Nephron progenitor cell (in vitro differentiated cells): Measurements from ENCODE around the gene TTC34.
A peak's percentile ranks its signal among the peaks of the same experiment; 100 is the strongest.
"Not testable (repeated sequence)": the region's sequence is repeated elsewhere in the genome, so short reads cannot be mapped to it uniquely, and the experiment has no call there.

Experiments
- DNase-seq: peaks from one replicate; pipeline ENCODE4 v3.0.0; 2021
- H3K27ac Mint-ChIP-seq: 2 replicates; pipeline ENCODE4 v1.8.0; 2021; ENCODE audit warnings: mild to moderate bottlenecking, moderate library complexity, mixed read lengths
- H3K27me3 Mint-ChIP-seq: 2 replicates; pipeline ENCODE4 v1.8.0; 2021; ENCODE audit warnings: mild to moderate bottlenecking, low read depth, mixed read lengths; ENCODE audit not compliant: poor library complexity
- H3K36me3 Mint-ChIP-seq: 2 replicates; pipeline ENCODE4 v1.8.0; 2021; ENCODE audit warnings: low read depth, mixed read lengths
- H3K4me1 Mint-ChIP-seq: 2 replicates; pipeline ENCODE4 v1.8.0; 2021; ENCODE audit warnings: mixed read lengths
- H3K4me3 Mint-ChIP-seq: 2 replicates; pipeline ENCODE4 v1.8.0; 2021; ENCODE audit warnings: mild to moderate bottlenecking, moderate library complexity, mixed read lengths
- H3K9me3 Mint-ChIP-seq: 2 replicates; pipeline ENCODE4 v1.8.0; 2021; ENCODE audit warnings: mild to moderate bottlenecking, moderate library complexity, mixed read lengths
- CTCF ChIP-seq: fragments of 200-600 bp; sonication (generic); IDR thresholded peaks from 2 replicates; pipeline ENCODE4 v1.5.0; 2021; ENCODE audit warnings: antibody characterized with exemption

The TTC34 gene

GRCh38 chr1:2630498-2631135 lies 170.9 kb downstream of the TTC34 start:
- Mint-ChIP-seq H3K27me3 (peaks cover 73% of the 10 kb centered on the region), H3K4me1 (peaks cover 10% of the 10 kb centered on the region)
- no peak for DNase-seq

GRCh38 chr1:2629627-2630497 lies 171.6 kb downstream of the TTC34 start:
- TF ChIP-seq CTCF = no peak
- no peak overlapping the region for H3K27ac Mint-ChIP-seq
- no peaks in the 10 kb centered on the region for H3K36me3 Mint-ChIP-seq
- peaks cover 10% of the 10 kb centered on the region for H3K4me1 Mint-ChIP-seq
- H3K9me3 Mint-ChIP-seq = peaks cover 14% of the 10 kb centered on the region
- H3K27me3 Mint-ChIP-seq = peaks cover 79% of the 10 kb centered on the region
- no peak for DNase-seq
- H3K4me3 Mint-ChIP-seq = peak overlapping the region; percentile 42

More at GRCh38 chr1:2630498-2631135, 170.9 kb downstream of the TTC34 start:
- H3K4me3 Mint-ChIP-seq = peak overlapping the region; percentile 42
- H3K36me3 Mint-ChIP-seq = no peaks in the 10 kb centered on the region
- no peak overlapping the region for H3K27ac Mint-ChIP-seq
- TF ChIP-seq CTCF = no peak
- H3K9me3 Mint-ChIP-seq = peaks cover 14% of the 10 kb centered on the region

GRCh38 chr1:2628933-2629626 lies 172.4 kb downstream of the TTC34 start:
- peak; percentile 44 for DNase-seq
- Mint-ChIP-seq H3K4me3 (no peak overlapping the region), H3K36me3 (no peaks in the 10 kb centered on the region)

GRCh38 chr1:2628191-2628932 lies 173.1 kb downstream of the TTC34 start:
- Mint-ChIP-seq H3K9me3 (peaks cover 14% of the 10 kb centered on the region), H3K27ac (no peak overlapping the region), H3K4me3 (no peak overlapping the region), H3K36me3 (no peaks in the 10 kb centered on the region), H3K4me1 (peaks cover 9% of the 10 kb centered on the region), H3K27me3 (peaks cover 87% of the 10 kb centered on the region)
- TF ChIP-seq CTCF = no peak
- peak; percentile 44 for DNase-seq

More at GRCh38 chr1:2628933-2629626, 172.4 kb downstream of the TTC34 start:
- H3K27ac Mint-ChIP-seq = no peak overlapping the region
- H3K9me3 Mint-ChIP-seq = peaks cover 14% of the 10 kb centered on the region
- TF ChIP-seq CTCF = no peak
- H3K27me3 Mint-ChIP-seq = peaks cover 82% of the 10 kb centered on the region
- peaks cover 10% of the 10 kb centered on the region for H3K4me1 Mint-ChIP-seq

GRCh38 chr1:2627746-2628145 lies 173.7 kb downstream of the TTC34 start:
- H3K27me3 Mint-ChIP-seq = peaks cover 92% of the 10 kb centered on the region
- TF ChIP-seq CTCF = no peak
- no peak for DNase-seq
- no peak overlapping the region for H3K27ac Mint-ChIP-seq
- H3K4me1 Mint-ChIP-seq = peaks cover 6% of the 10 kb centered on the region
- no peaks in the 10 kb centered on the region for H3K36me3 Mint-ChIP-seq
- H3K4me3 Mint-ChIP-seq = no peak overlapping the region
- H3K9me3 Mint-ChIP-seq = peaks cover 14% of the 10 kb centered on the region

- Mint-ChIP-seq H3K27me3 (peaks cover 91% of the 10 kb centered on the region), H3K9me3 (peaks cover 27% of the 10 kb centered on the region)
- not testable (repeated sequence) for H3K36me3 Mint-ChIP-seq, DNase-seq, H3K4me3 Mint-ChIP-seq, H3K27ac Mint-ChIP-seq, H3K4me1 Mint-ChIP-seq
These were observed 175.7 kb downstream of the TTC34 start for GRCh38 chr1:2625748-2626147.
